Activated CD8-positive, alpha-beta memory T cell treated with anti-CD3 and anti-CD28 coated beads, Interleukin-2, amount 50 U/mL, for 1 hour (primary cell): Measurements from ENCODE around the gene PKD2L1.

ENCODE experiments used
- DNase-seq: peaks from one replicate; pipeline ENCODE4 v3.0.0-alpha.2; 2020; ENCODE audit errors: extremely low read depth

Gene PKD2L1

DNA sequence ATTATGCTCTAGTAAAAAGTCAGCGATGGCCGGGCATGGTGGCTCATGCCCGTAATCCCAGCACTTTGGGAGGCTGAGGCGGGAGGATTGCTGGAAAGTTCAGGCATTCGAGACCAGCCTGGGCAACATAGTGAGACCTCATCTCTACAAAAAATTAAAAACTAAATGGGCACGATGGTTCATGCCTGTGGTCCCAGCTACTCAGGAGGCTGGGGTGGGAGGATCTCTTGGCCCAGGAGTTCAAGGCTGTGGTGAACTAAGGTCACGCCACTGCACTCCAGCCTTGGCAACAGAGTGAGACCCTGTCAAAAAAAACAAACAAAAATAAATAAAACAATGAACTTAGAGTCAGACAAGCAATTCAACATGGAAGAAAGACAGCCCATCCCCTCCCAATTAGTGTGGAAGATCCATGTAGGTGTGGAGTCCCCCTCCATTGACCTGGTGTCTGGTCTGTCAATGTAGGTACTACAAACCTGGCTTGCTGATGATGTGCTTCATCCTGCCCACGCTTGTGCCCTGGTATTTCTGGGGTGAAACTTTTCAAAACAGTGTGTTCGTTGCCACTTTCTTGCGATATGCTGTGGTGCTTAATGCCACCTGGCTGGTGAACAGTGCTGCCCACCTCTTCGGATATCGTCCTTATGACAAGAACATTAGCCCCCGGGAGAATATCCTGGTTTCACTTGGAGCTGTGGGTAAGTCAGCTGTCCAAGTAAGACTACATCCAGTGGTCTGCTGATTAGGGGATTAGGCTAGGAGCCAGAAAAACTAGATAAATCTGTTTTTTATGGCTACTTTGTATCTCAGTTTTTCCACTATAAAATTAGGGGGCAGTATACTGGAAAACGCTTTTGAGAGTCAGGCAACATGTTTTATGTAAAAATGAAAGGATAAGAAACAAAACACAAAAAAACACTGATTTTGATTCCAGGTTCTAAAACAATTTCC lies 26.3 kb upstream of the PKD2L1 start:
- DNase-seq = no peak

GRCh38 chr10:100355086-100355485 lies 25.1 kb upstream of the PKD2L1 start:
- DNase-seq = no peak

- DNase-seq = no peak
These were observed 23.9 kb upstream of the PKD2L1 start for GRCh38 chr10:100353770-100354485.

- DNase-seq = no peak
These were observed 21.0 kb upstream of the PKD2L1 start for GRCh38 chr10:100350914-100351485.

GRCh38 chr10:100349672-100350071 lies 19.6 kb upstream of the PKD2L1 start:
- no peak for DNase-seq

DNA sequence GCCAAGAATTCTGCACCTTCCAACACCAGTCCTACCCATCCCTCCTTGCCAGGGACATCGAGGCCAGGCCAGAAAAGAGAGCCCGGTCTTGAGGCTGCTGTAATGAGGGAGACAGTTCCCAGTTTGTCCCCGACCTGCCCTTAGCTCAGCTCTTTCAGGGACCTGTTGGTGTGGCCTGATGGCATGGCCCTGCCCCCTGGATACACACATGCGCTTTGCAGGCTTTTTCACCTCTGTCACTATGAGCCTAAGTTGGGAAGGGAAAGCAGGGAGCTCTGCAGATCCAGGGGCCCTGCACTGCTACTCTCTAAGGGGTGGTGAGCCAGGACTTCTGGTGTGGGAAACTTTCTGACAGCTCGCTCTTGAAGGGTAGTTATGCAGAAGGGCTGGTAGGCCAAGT lies 19.1 kb upstream of the PKD2L1 start:
- DNase-seq = no peak

GRCh38 chr10:100348389-100348927 lies 18.4 kb upstream of the PKD2L1 start:
- no peak for DNase-seq

GRCh38 chr10:100347568-100348195 lies 17.7 kb upstream of the PKD2L1 start:
- DNase-seq = no peak

GRCh38 chr10:100346765-100347567 lies 16.9 kb upstream of the PKD2L1 start, which contains the start of gene SCD:
Gene SCD, plus strand, starts transcription at chr10:100347233. Its CDS starts 272 bp downstream, at chr10:100347505.
- DNase-seq = peak; percentile 60

GRCh38 chr10:100346351-100346764 lies 16.3 kb upstream of the PKD2L1 start:
- peak; percentile 16 for DNase-seq

DNA sequence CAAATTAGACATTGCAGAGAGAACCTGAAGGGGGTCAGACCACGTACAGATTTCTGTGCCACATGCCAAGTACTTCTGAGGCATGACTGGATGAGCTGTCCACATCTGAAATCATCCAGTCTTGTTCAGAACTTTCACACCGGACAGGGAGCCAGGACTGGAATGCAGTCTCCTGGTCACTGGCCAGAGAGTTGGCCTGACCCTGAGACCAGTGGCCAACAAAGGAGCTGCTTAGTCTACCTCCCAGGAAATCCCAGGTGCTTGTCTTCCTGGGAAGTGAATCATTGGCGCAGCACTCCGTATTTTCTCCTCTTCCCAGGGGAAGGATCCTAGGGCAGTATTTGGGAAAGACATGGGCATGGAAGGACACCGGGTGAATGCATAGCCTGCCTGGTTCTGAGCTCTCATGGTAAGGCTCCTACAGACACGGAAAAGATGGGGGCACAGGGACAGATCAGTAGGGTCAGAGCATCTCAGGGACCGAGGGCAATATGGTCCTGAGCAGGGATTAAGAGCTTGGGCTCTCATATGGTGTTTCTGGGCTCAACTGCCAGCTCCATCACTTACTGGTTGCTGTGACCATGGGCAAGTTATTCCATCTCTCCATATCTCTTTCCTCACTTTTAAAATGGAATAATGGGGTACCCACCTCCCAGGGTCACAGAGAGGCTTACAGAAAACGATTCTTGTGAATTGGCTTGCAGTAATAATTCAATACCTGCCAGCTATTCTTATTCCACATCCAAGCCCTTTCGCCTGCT lies 15.7 kb upstream of the PKD2L1 start:
- no peak for DNase-seq

- DNase-seq = no peak
These were observed 14.3 kb upstream of the PKD2L1 start for GRCh38 chr10:100344241-100344788.

- DNase-seq = no peak
These were observed 12.6 kb upstream of the PKD2L1 start for GRCh38 chr10:100342627-100342972.

GRCh38 chr10:100341953-100342626 lies 12.1 kb upstream of the PKD2L1 start:
- peak; percentile 18 for DNase-seq

DNA sequence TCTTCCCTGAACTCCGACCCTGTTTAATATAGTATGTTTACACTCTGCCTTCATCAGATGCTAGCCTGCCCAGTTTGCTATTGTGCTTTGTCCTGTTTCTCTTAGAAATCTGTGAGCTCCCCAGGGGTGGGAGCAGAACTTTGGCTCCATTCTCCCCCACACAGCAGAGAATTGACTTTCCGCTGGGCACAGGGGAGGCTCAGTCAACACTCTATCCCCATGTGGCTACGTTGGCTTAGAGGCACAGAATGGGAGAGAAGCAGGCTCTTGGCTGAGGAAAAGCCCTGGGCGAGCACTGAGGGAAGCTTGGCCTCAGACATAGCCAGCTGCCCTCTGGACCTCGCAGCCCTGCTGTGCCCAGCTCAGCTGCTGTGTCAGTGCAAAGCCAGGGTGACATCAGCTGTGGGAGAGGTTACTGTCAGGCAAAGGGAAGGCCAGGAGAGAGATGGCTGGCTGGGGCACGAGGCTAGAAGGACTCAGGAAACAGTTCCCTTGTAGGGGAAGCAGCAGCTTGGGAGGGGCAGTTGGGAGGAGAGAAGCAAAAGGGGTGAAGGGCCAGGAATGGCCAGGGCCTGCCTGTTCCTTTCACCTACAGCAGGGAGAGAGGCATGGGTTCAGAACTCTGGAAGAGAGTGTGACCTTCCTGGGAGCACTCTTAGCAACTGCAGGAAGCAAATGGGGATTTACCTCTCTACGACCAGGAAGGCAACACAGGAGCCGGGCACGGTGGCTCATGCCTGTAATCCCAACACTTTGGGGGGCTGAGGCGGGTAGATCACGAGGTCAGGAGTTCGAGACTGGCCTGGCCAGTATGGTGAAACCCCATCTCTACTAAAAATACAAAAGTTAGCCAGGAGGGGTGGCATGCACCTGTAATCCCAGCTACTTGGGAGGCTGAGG lies 11.2 kb upstream of the PKD2L1 start:
- DNase-seq = no peak

DNA sequence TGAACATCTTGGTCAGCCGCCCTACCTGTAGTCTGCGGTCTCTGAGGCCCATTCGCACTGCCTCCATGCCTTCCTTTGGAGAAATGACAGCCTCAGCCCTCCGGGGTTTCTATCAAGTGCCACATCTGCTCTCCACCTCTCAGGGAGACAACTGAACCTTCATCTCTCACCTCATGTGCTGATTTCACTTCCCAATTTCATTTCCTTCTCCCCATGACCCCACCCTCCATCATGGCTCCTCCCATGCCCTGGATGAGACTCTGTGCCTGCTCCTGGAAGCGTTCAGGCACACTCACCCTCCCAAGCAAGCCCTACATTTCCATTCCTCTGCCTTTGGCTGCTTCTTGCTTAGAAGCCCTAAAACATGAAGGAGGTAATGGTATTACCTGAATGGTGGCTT lies 9.2 kb upstream of the PKD2L1 start:
- no peak for DNase-seq

GRCh38 chr10:100338434-100339036 lies 8.5 kb upstream of the PKD2L1 start:
- DNase-seq = peak; percentile 25

- DNase-seq = no peak
These were observed 4.7 kb upstream of the PKD2L1 start for GRCh38 chr10:100334762-100335161.
